ENCODE results near the gene CCN5. TPM values are rescaled to one million over a fixed set of nuclear protein-coding genes. Genes with fewer than 3 reads are reported as not detected.

CCN5 gene
- total RNA-seq (2021; fragmentation: NEBNext Ultra II Directional; extraction: Animal tissue kit (Norgen Biotek cat#: 25700)), result not detected in 2 replicates
- not detected in 2 replicates for polyA plus RNA-seq (2011; rRNA removed)
- not detected for polyA plus RNA-seq (2011; cell fraction: cytosol; rRNA removed)
- not detected for polyA plus RNA-seq (2011; cell fraction: nucleus; rRNA removed)
- polyA plus RNA-seq (2012, experiment 1 of 2), result 0.07 TPM in 1 of 4 replicates, not detected in the others
- 0.10 TPM for polyA plus RNA-seq (2012, experiment 2 of 2)
- polyA plus RNA-seq (2013, experiment 1 of 2), result not detected
- not detected for polyA plus RNA-seq (2013, experiment 2 of 2)
- not detected in 2 replicates for polyA minus RNA-seq (2011; rRNA and poly(A)+ RNA removed)
- polyA minus RNA-seq (2011; cell fraction: cytosol; rRNA and poly(A)+ RNA removed), result 6.5 TPM
- 2.2 TPM for polyA minus RNA-seq (2011; cell fraction: nucleus; rRNA and poly(A)+ RNA removed)
- long read RNA-seq, experiment 1, result 0 reads
- long read RNA-seq, experiment 2, result 0 reads

- no peak within 1 kb of the TSS for H3K4me3 ChIP-seq (ENCODE audit: extremely low read depth in 1 of 4, insufficient read depth in 2 of 4, low read depth in 3 of 4, low read length in 4 of 4)
- DNase-seq (ENCODE audit: low read depth in 1 of 2, low spot score in 2 of 2) (no peak), FAIRE-seq (no peak)
- no peak within 1 kb of the TSS for H3K9ac ChIP-seq (replicated peaks in 1 of 4; ENCODE audit: extremely low read depth in 1 of 4, low read depth in 3 of 4, low read length in 3 of 4)
- H4K5ac ChIP-seq (ENCODE audit: insufficient read length, low read depth, low read length), result no peak within 1 kb of the TSS
- no peak within 1 kb of the TSS for H3K4ac ChIP-seq (replicated peaks; ENCODE audit: insufficient read length, low read depth, low read length)
- peak within 1 kb of the TSS; percentile 78 for H4K91ac ChIP-seq (replicated peaks; ENCODE audit: insufficient read length, low read length)
- H3K18ac ChIP-seq (ENCODE audit: extremely low read depth, low read length), result peak within 1 kb of the TSS; percentile 5; the same call in 1 of the 2 replicates
- H3K23ac ChIP-seq (ENCODE audit: insufficient read length), result no peak within 1 kb of the TSS
- 0 out of 2 replicates have a peak within 1 kb of the TSS, but pooled peaks have one; percentile 30 for H2BK12ac ChIP-seq (ENCODE audit: low read depth, low read length)
- no peak within 1 kb of the TSS for H3K56ac ChIP-seq (replicated peaks; ENCODE audit: insufficient read length, low read depth, low read length)
- no peaks in the 10 kb centered on the region for H3K79me2 ChIP-seq (ENCODE audit: control insufficient read depth in 1 of 2, insufficient read depth in 2 of 2, low read length in 2 of 2)
- peak within 1 kb of the TSS; percentile 6 for H2BK120ac ChIP-seq (replicated peaks; ENCODE audit: low read depth, low read length)
- no peaks in the 10 kb centered on the region for H3K36me3 ChIP-seq (ENCODE audit: control insufficient read depth in 2 of 4, insufficient read depth in 4 of 4, low read length in 3 of 4)
- no peaks in the 10 kb centered on the region for H4K20me1 ChIP-seq (replicated peaks in 1 of 2; ENCODE audit: control insufficient read depth in 1 of 2, insufficient read depth in 2 of 2, low read length in 2 of 2)
- no peak for TF ChIP-seq BCL11A (IDR thresholded peaks at IDR 0.05; ENCODE audit: low read depth in 2 of 2, low read length in 2 of 2)
- TF ChIP-seq KDM1A (IDR thresholded peaks at IDR 0.05; ENCODE audit: borderline replicate concordance, low read length), result 0 out of 2 replicates have a peak, but pooled peaks have one; percentile 28
- H3K14ac ChIP-seq (ENCODE audit: insufficient read length), result no peak within 1 kb of the TSS
- no peaks in the 10 kb centered on the region for H3K27me3 ChIP-seq (replicated peaks in 1 of 4; ENCODE audit: control insufficient read depth in 3 of 4, extremely low read depth in 1 of 4, insufficient read depth in 3 of 4, low read length in 3 of 4)
- no peaks in the 10 kb centered on the region for H3K9me3 ChIP-seq (ENCODE audit: insufficient read depth in 2 of 2, low read depth in 1 of 2, low read length in 1 of 2)
- H3K4me1 ChIP-seq (replicated peaks in 1 of 4; ENCODE audit: control insufficient read depth in 3 of 4, insufficient read depth in 4 of 4, low read length in 3 of 4), result peaks cover 0 to 3% (median 0%) of the 10 kb centered on the region in 4 experiments; a peak in 1 of 7 replicates
- no peaks in the 10 kb centered on the region for H3K23me2 ChIP-seq (ENCODE audit: low read depth, low read length)
- H3K27ac ChIP-seq (ENCODE audit: low read depth, low read length), result no peak within 1 kb of the TSS
- no peak within 1 kb of the TSS for H2BK20ac ChIP-seq (ENCODE audit: low read length)
- H3K79me1 ChIP-seq (ENCODE audit: low read depth, low read length), result no peaks in the 10 kb centered on the region
- no peak within 1 kb of the TSS for H2BK5ac ChIP-seq (ENCODE audit: low read depth, low read length)
- H2AFZ ChIP-seq (ENCODE audit: low read length), result no peak within 1 kb of the TSS
- H2AK5ac ChIP-seq (ENCODE audit: low read depth, low read length), result no peak within 1 kb of the TSS
- POLR2A ChIA-PET (ENCODE audit: partially characterized antibody), result interaction anchor here (1.0 to 1.7 kb wide), 2 partner anchors 12 to 14 kb away, joined by 3 to 6 read pairs; no protein-coding TSS in a partner anchor
- CTCF ChIA-PET (ENCODE audit: partially characterized antibody), result interaction anchor here (0.5 to 20.4 kb wide), 5 partner anchors 11 to 449 kb away, joined by 3 to 180 read pairs (median 67); no protein-coding TSS in a partner anchor
- peak within 1 kb of the TSS; percentile 40; the same call in 1 of the 2 replicates for H4K8ac ChIP-seq (ENCODE audit: extremely low read depth, insufficient read depth, low read length)
- H3K4me2 ChIP-seq (ENCODE audit: insufficient read depth in 1 of 2, low read depth in 2 of 2, low read length in 2 of 2), result no peak within 1 kb of the TSS
- 85% methylated on average over 26 of the region's 28 CpGs; no CpG with 5 or more reads in 1 of the 2 experiments for WGBS, 2 experiments (ENCODE audit: extremely low coverage in 1 of 2, insufficient coverage in 1 of 2, insufficient read length in 1 of 2, insufficient replicate concordance in 2 of 2, low coverage in 1 of 2, low lambda C conversion rate in 2 of 2, missing lambda C conversion rate in 1 of 2)
- H2BK15ac ChIP-seq (ENCODE audit: low read length), result no peak within 1 kb of the TSS
Observed at GRCh38 chr20:44714701-44715498, at the start of gene CCN5. CCN5 (plus strand) TSS chr20:44715369; CDS start chr20:44715391, 22 bp downstream.

Measured in H1 (cell line).